HG03342 (cell line): ENCODE measurements around the gene SLC9A3.
"Not testable (repeated sequence)": the region's sequence is repeated elsewhere in the genome, so short reads cannot be mapped to it uniquely, and the experiment has no call there.

Experiments
- ATAC-seq: cut with Tn5 transposase; IDR thresholded peaks from one replicate; pipeline ENCODE4 v1.9.1; 2021; ENCODE audit warnings: mild to moderate bottlenecking, moderate library complexity; ENCODE audit not compliant: unreplicated experiment

The SLC9A3 gene

DNA sequence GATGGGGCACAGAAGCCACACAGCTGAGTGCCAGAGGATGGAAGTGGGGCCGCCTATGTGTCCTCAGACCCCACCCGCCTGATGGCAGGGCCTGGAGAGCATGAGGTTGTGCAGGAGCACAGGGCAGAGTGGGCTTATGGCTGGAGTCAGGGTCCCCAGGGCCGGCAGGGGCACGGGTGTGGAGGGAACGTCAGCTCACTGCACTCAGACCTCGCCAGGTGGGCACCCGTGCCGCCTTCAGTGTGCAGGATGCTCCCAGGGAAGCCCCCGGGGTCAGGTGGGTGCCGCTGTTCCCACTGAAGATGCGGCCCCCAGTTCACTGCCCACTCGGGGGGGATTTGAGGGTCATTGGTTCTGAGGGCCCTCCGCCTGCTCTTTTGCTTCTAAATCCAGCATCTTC, 46.4 kb downstream of the SLC9A3 start:
- ATAC-seq = no peak

DNA sequence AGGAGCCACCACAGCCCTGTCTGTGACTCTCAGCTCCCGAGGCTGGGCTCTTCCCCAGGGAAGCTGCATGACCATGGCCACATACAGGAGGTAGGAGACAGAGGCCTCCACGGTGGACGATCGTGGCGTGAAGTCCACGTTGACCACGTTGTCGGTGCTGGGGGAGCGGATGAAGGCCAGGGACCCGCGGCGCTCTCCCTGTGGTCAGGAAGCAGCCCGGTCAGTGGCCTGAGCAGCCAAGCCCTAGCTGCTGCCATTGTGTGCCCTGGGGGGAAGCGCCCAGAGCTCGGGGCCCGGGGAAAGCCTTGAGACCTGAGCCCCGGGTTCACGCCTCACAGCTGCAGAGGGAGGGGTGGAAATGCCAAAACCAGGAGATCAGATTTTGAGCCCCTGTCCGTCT, 47.0 kb downstream of the SLC9A3 start:
- ATAC-seq = no peak

DNA sequence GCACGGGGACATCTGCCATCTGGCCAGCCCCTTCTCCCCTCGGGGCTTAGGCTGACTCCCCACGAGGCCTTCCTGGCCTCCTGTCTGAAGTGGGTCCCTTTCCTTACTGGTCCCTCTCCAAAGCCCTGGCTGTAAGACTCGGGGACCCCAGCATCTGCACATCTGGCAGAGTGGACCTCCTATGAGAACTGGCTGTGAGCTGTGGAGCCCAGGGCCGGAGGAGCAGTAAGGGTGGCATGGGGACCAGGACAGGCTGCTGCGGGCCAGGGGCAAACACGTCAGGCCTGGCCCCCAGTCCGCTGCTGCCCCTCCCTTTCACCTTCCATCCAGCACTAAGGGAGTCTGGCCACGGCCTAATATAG, 47.5 kb downstream of the SLC9A3 start:
- no peak for ATAC-seq

DNA sequence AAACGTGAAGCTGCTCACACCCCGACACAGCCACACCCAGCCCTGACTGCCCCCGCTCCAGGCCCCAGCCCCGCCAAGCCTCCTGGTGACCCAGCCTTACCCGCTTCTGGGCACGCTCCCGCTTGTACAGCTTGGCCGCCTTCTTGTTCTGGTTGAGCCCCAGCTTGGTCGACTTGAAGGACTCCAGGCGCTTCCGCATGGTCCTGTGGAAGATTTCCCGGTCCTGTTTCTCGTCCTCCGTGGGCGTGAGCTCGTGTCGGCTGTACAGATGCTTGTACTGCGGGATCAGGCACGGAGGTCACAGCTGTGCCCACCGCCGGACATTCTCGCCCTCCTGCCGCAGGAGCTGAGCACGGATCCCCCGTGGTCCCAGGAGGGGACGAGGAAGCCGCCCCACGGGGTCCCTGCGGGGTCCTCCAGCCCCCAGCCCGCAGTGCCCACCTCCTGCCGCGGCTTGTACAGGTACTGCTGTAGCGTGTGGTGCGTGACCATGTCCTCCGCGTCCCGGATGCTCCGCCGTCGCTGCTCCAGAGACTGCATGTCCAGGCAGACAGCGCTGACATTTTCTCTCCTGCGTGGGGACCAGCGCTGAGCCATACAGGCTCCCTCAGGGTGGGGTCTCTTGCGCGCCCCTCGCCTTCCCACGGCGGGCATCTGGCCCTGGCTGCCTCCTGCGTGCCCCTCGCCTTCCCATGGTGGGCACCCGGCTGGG, 48.0 kb downstream of the SLC9A3 start:
- ATAC-seq = no peak

- no peak for ATAC-seq
These were observed 48.5 kb downstream of the SLC9A3 start for GRCh38 chr5:475704-476101.

GRCh38 chr5:474840-475661, 49.2 kb downstream of the SLC9A3 start:
- no peak for ATAC-seq

- not testable (repeated sequence) for ATAC-seq
These were observed 49.9 kb downstream of the SLC9A3 start for GRCh38 chr5:474232-474839.

- peak; percentile 13 for ATAC-seq
These were observed 50.6 kb downstream of the SLC9A3 start for GRCh38 chr5:473551-474192.

DNA sequence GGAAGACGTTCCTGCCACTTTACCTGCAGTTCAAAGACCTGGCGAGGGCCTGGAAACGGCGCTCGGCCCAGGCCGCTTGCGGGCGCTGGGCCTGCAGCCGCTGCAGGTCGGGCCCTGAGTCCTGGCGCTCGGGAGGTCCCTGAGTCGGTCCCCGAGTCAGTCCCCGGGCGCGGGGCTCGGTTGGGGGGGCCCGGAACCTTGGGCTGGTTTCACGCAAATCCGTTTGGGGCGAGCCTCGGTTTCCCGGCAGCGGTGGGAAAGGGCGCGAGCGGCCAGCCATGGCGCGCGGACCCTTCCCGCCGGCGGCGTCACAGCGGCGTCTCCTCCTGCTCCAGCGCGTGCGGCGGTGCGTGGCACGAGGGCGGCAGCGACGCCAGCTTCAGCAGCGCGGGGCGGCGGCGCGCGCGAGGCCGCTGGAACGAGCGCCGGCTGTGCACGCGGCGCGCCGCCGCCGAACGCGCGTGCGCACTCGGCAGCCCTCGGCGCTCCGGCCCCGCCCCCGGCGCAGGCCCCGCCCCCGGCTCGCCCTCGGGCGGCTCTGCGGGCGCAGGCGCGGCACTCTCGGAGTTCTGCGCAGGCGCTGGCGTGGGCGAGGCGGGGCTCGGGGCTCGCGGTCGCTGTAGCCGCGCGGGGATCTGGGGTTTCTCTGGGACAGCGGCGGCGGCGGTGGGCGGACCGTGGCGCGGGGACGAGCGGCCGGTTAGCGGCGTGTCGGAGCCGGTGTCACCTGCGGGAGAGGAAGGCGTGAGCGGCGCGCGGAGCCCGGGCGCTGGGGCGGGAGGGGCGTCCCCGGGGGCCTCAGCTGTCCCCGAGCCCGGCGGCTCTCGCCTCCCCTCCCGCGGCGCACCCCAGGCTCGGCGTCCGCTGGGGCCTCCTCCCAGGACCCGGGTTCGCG, 51.3 kb downstream of the SLC9A3 start:
- ATAC-seq = peak; percentile 64

GRCh38 chr5:472076-472655, 52.1 kb downstream of the SLC9A3 start:
- peak; percentile 12 for ATAC-seq

DNA sequence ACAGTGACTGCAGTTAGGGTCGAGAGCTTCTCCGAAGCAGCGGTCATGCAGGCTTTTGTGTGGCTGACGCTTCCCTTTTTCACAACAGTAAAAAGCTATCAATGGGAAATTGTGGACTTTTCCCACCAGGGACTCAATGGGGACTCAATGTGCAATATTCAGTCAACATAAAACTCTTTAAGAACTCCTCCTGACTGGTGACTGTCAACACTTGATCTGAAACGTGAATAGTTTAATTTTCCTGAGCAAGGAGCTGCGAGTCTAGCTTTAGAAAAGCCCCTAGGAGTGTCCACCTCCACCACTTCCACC, 52.5 kb downstream of the SLC9A3 start:
- no peak for ATAC-seq

GRCh38 chr5:470961-471749, 53.1 kb downstream of the SLC9A3 start:
- no peak for ATAC-seq

GRCh38 chr5:469752-470483, 54.3 kb downstream of the SLC9A3 start:
- no peak for ATAC-seq

GRCh38 chr5:468401-468800, 55.8 kb downstream of the SLC9A3 start:
- no peak for ATAC-seq

- no peak for ATAC-seq
These were observed 57.5 kb downstream of the SLC9A3 start for GRCh38 chr5:466661-467310.

- no peak for ATAC-seq
These were observed 58.5 kb downstream of the SLC9A3 start for GRCh38 chr5:465591-466403.

DNA sequence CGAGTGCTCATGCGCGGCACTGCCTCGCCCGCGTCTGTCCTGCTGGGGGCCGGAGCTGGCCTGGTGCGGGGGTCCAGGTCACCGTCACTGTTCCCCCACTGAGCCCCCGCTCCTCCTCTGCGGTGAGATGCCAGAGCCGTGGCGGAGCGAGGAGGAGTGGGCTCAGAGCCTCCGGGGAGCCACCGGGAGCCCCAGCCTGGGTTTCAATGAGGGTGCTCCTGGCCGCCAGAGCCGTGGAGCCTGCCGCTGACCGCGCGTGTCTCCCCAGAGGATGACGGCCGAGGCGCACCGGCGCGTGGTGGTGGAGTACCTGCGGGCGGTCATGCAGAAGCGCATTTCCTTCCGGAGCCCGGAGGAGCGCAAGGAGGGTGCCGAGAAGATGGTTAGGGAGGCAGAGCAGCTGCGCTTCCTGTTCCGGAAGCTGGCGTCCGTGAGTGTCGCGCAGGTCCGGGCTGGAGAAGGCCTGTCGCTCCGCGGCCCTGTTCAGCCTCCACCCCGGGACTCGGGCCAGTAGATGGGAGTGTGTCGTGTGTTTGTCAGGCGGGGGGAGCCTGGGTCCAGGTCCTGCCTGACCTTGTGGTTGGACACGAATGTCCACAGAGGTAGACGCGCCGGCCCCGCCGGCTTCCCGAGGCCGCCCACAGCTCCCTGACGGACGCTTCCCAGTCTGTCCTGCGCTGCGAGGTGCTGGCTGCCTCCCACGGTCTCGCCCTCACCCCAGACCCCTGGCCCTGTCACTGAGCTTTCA, 59.2 kb downstream of the SLC9A3 start:
- no peak for ATAC-seq
